Measurements from ENCODE around the gene EFHB. TPM values are rescaled to one million over a fixed set of nuclear protein-coding genes. Genes with fewer than 3 reads are reported as not detected.

The EFHB gene
- total RNA-seq: 1 to 10 TPM in 1 of 2 experiments, under 1 TPM in 1; 0.39 to 1.3 TPM
- polyA plus RNA-seq: not detected

GRCh38 chr3:19934098-19934566 lies at the start of gene EFHB:
TSS of gene EFHB (minus strand) at chr3:19934217. CDS start at chr3:19934018, 199 bp downstream.
- ChIA-PET POLR2A (no interaction called here), CTCF (no interaction called here)
- Histone ChIP-seq H3K36me3 (ENCODE audit: insufficient read depth, low read length) (no peaks in the 10 kb centered on the region), H3K4me1 (ENCODE audit: insufficient read depth, low read length) (no peaks in the 10 kb centered on the region), H3K27ac (ENCODE audit: low read depth, low read length) (no peak within 1 kb of the TSS), H3K9me3 (ENCODE audit: low read length) (no peaks in the 10 kb centered on the region), H3K4me3 (ENCODE audit: low read length) (no peak within 1 kb of the TSS), H3K27me3 (ENCODE audit: insufficient read depth, low read length, poor library complexity, severe bottlenecking) (no peaks in the 10 kb centered on the region)
- Mint-ChIP-seq H3K27ac (peak within 1 kb of the TSS in 1 of 8 donors; percentile 69), H3K4me3 (peak within 1 kb of the TSS in 1 of 7 donors; percentile 24), H3K4me1 (peaks cover 0 to 7% (median 2%) of the 10 kb centered on the region in 3 donors), H3K27me3 (peaks cover 12 to 24% of the 10 kb centered on the region in 2 donors), H3K36me3 (no peaks in the 10 kb centered on the region), H3K9me3 (peaks cover 0 to 1% (median 0%) of the 10 kb centered on the region in 5 donors)
- no peak for DNase-seq

GRCh38 chr3:19972054-19972453 lies 38.0 kb upstream of the EFHB start:
- H3K36me3 ChIP-seq (ENCODE audit: insufficient read depth, low read length): peaks cover 18% of the 10 kb centered on the region

GRCh38 chr3:19970327-19970726 lies 36.3 kb upstream of the EFHB start:
- no peak overlapping the region for H3K27ac Mint-ChIP-seq
- Histone ChIP-seq H3K36me3 (ENCODE audit: insufficient read depth, low read length) (peaks cover 15% of the 10 kb centered on the region), H3K4me3 (ENCODE audit: low read length) (no peak overlapping the region), H3K27ac (ENCODE audit: low read depth, low read length) (no peak overlapping the region), H3K9me3 (ENCODE audit: low read length) (no peaks in the 10 kb centered on the region), H3K4me1 (ENCODE audit: insufficient read depth, low read length) (peaks cover 16% of the 10 kb centered on the region), H3K27me3 (ENCODE audit: insufficient read depth, low read length, poor library complexity, severe bottlenecking) (no peaks in the 10 kb centered on the region)
- ChIA-PET POLR2A (no interaction called here), CTCF (no interaction called here)
- no peak overlapping the region for H3K4me3 Mint-ChIP-seq
- H3K4me1 Mint-ChIP-seq: peaks cover 54 to 72% (median 68%) of the 10 kb centered on the region in 3 donors
- no peaks in the 10 kb centered on the region for H3K9me3 Mint-ChIP-seq
- H3K36me3 Mint-ChIP-seq: peaks cover 0 to 60% (median 14%) of the 10 kb centered on the region in 3 donors
- no peak for DNase-seq
- no peaks in the 10 kb centered on the region for H3K27me3 Mint-ChIP-seq

More at GRCh38 chr3:19972054-19972453, 38.0 kb upstream of the EFHB start:
- Histone ChIP-seq H3K27me3 (ENCODE audit: insufficient read depth, low read length, poor library complexity, severe bottlenecking) (no peaks in the 10 kb centered on the region), H3K27ac (ENCODE audit: low read depth, low read length) (no peak overlapping the region), H3K4me3 (ENCODE audit: low read length) (no peak overlapping the region), H3K4me1 (ENCODE audit: insufficient read depth, low read length) (peaks cover under 1% of the 10 kb centered on the region), H3K9me3 (ENCODE audit: low read length) (no peaks in the 10 kb centered on the region)
- POLR2A ChIA-PET: no interaction called here
- Mint-ChIP-seq H3K27me3 (no peaks in the 10 kb centered on the region), H3K9me3 (no peaks in the 10 kb centered on the region), H3K4me1 (peaks cover 39 to 55% (median 54%) of the 10 kb centered on the region in 3 donors), H3K4me3 (no peak overlapping the region), H3K27ac (peak overlapping the region in 4 of 8 donors; percentile 1 to 24 (median 6)), H3K36me3 (peaks cover 0 to 67% (median 17%) of the 10 kb centered on the region in 3 donors)
- CTCF ChIA-PET: interaction anchor here (1.0 kb wide), 1 partner anchor 72 kb away, joined by 3 read pairs; no protein-coding TSS in a partner anchor
- DNase-seq: no peak

- no peaks in the 10 kb centered on the region for H3K27me3 Mint-ChIP-seq
- Histone ChIP-seq H3K4me1 (ENCODE audit: insufficient read depth, low read length) (peaks cover 27% of the 10 kb centered on the region), H3K9me3 (ENCODE audit: low read length) (no peaks in the 10 kb centered on the region), H3K27ac (ENCODE audit: low read depth, low read length) (no peak overlapping the region), H3K36me3 (ENCODE audit: insufficient read depth, low read length) (peaks cover 12% of the 10 kb centered on the region), H3K4me3 (ENCODE audit: low read length) (no peak overlapping the region), H3K27me3 (ENCODE audit: insufficient read depth, low read length, poor library complexity, severe bottlenecking) (no peaks in the 10 kb centered on the region)
- DNase-seq: no peak
- ChIA-PET CTCF (no interaction called here), POLR2A (no interaction called here)
- peaks cover 0 to 50% (median 12%) of the 10 kb centered on the region in 3 donors for H3K36me3 Mint-ChIP-seq
- H3K27ac Mint-ChIP-seq: peak overlapping the region in 7 of 8 donors; percentile 12 to 71 (median 60)
- H3K4me1 Mint-ChIP-seq: peaks cover 64 to 89% (median 83%) of the 10 kb centered on the region in 3 donors
- no peak overlapping the region for H3K4me3 Mint-ChIP-seq
- no peaks in the 10 kb centered on the region for H3K9me3 Mint-ChIP-seq
Observed at GRCh38 chr3:19967812-19968211, 33.8 kb upstream of the EFHB start.

GRCh38 chr3:19967208-19967607 lies 33.2 kb upstream of the EFHB start:
- H3K27ac Mint-ChIP-seq: peak overlapping the region in 3 of 8 donors; percentile 17 to 88 (median 36)
- peaks cover 12% of the 10 kb centered on the region for H3K36me3 ChIP-seq (ENCODE audit: insufficient read depth, low read length)
- no peaks in the 10 kb centered on the region for H3K27me3 ChIP-seq (ENCODE audit: insufficient read depth, low read length, poor library complexity, severe bottlenecking)
- ChIA-PET CTCF (no interaction called here), POLR2A (no interaction called here)
- peaks cover 32% of the 10 kb centered on the region for H3K4me1 ChIP-seq (ENCODE audit: insufficient read depth, low read length)
- H3K4me3 Mint-ChIP-seq: no peak overlapping the region
- H3K9me3 Mint-ChIP-seq: no peaks in the 10 kb centered on the region
- DNase-seq: no peak
- H3K4me3 ChIP-seq (ENCODE audit: low read length): no peak overlapping the region
- peaks cover 62 to 89% (median 83%) of the 10 kb centered on the region in 3 donors for H3K4me1 Mint-ChIP-seq
- no peaks in the 10 kb centered on the region for H3K9me3 ChIP-seq (ENCODE audit: low read length)
- H3K36me3 Mint-ChIP-seq: peaks cover 0 to 48% (median 10%) of the 10 kb centered on the region in 3 donors
- no peak overlapping the region for H3K27ac ChIP-seq (ENCODE audit: low read depth, low read length)
- no peaks in the 10 kb centered on the region for H3K27me3 Mint-ChIP-seq

GRCh38 chr3:19961960-19962359 lies 27.9 kb upstream of the EFHB start:
- H3K27ac ChIP-seq (ENCODE audit: low read depth, low read length): no peak overlapping the region
- ChIA-PET POLR2A (no interaction called here), CTCF (no interaction called here)
- Mint-ChIP-seq H3K4me1 (peaks cover 83 to 99% (median 98%) of the 10 kb centered on the region in 3 donors), H3K27me3 (no peaks in the 10 kb centered on the region), H3K27ac (peak overlapping the region in 5 of 8 donors; percentile 0 to 47 (median 26)), H3K9me3 (no peaks in the 10 kb centered on the region), H3K4me3 (peak overlapping the region in 1 of 7 donors; percentile 61), H3K36me3 (peaks cover 0 to 55% (median 3%) of the 10 kb centered on the region in 3 donors)
- H3K4me3 ChIP-seq (ENCODE audit: low read length): no peak overlapping the region
- no peaks in the 10 kb centered on the region for H3K27me3 ChIP-seq (ENCODE audit: insufficient read depth, low read length, poor library complexity, severe bottlenecking)
- no peak for DNase-seq
- peaks cover 49% of the 10 kb centered on the region for H3K4me1 ChIP-seq (ENCODE audit: insufficient read depth, low read length)
- H3K9me3 ChIP-seq (ENCODE audit: low read length): no peaks in the 10 kb centered on the region
- peaks cover 2% of the 10 kb centered on the region for H3K36me3 ChIP-seq (ENCODE audit: insufficient read depth, low read length)

GRCh38 chr3:19960696-19961095 lies 26.7 kb upstream of the EFHB start:
- ChIA-PET CTCF (no interaction called here), POLR2A (no interaction called here)
- no peak overlapping the region for H3K4me3 Mint-ChIP-seq
- peaks cover 7% of the 10 kb centered on the region for H3K36me3 ChIP-seq (ENCODE audit: insufficient read depth, low read length)
- no peaks in the 10 kb centered on the region for H3K27me3 ChIP-seq (ENCODE audit: insufficient read depth, low read length, poor library complexity, severe bottlenecking)
- H3K27ac ChIP-seq (ENCODE audit: low read depth, low read length): no peak overlapping the region
- H3K4me3 ChIP-seq (ENCODE audit: low read length): no peak overlapping the region
- H3K27me3 Mint-ChIP-seq: no peaks in the 10 kb centered on the region
- H3K4me1 ChIP-seq (ENCODE audit: insufficient read depth, low read length): peaks cover 47% of the 10 kb centered on the region
- no peak overlapping the region for H3K27ac Mint-ChIP-seq
- H3K9me3 ChIP-seq (ENCODE audit: low read length): no peaks in the 10 kb centered on the region
- H3K4me1 Mint-ChIP-seq: peaks cover 78 to 100% (median 96%) of the 10 kb centered on the region in 3 donors
- DNase-seq: no peak
- H3K9me3 Mint-ChIP-seq: no peaks in the 10 kb centered on the region
- H3K36me3 Mint-ChIP-seq: peaks cover 0 to 56% (median 6%) of the 10 kb centered on the region in 3 donors

GRCh38 chr3:19959505-19959904 lies 25.5 kb upstream of the EFHB start:
- H3K27me3 Mint-ChIP-seq: no peaks in the 10 kb centered on the region

More at GRCh38 chr3:19959505-19959904, 25.5 kb upstream of the EFHB start:
- ChIA-PET POLR2A (no interaction called here), CTCF (no interaction called here)
- no peak overlapping the region for H3K4me3 ChIP-seq (ENCODE audit: low read length)
- peaks cover 49% of the 10 kb centered on the region for H3K4me1 ChIP-seq (ENCODE audit: insufficient read depth, low read length)
- no peaks in the 10 kb centered on the region for H3K9me3 Mint-ChIP-seq
- H3K27ac ChIP-seq (ENCODE audit: low read depth, low read length): no peak overlapping the region
- DNase-seq: no peak
- H3K4me3 Mint-ChIP-seq: no peak overlapping the region
- peaks cover 73 to 100% (median 90%) of the 10 kb centered on the region in 3 donors for H3K4me1 Mint-ChIP-seq
- H3K9me3 ChIP-seq (ENCODE audit: low read length): no peaks in the 10 kb centered on the region
- peaks cover 10% of the 10 kb centered on the region for H3K36me3 ChIP-seq (ENCODE audit: insufficient read depth, low read length)
- no peaks in the 10 kb centered on the region for H3K27me3 ChIP-seq (ENCODE audit: insufficient read depth, low read length, poor library complexity, severe bottlenecking)
- peak overlapping the region in 2 of 8 donors; percentile 42 to 78 for H3K27ac Mint-ChIP-seq
- H3K36me3 Mint-ChIP-seq: peaks cover 0 to 65% (median 9%) of the 10 kb centered on the region in 3 donors
